IMR-90 (cell line): ENCODE results near the gene ITFG2. TPM values are rescaled to one million over a fixed set of nuclear protein-coding genes. Genes with fewer than 3 reads are reported as not detected.
"Not testable (repeated sequence)": the region's sequence is repeated elsewhere in the genome, so short reads cannot be mapped to it uniquely, and the experiment has no call there.

ENCODE experiments used
- ATAC-seq: fragments of 200-7000 bp; cut with Tn5 transposase; 2 replicates; pipeline ENCODE4 v1.9.1; 2020; ENCODE audit warnings: low read depth, mild to moderate bottlenecking, moderate library complexity
- BruUV-seq: library from RNA; stranded (reverse); fragments of 400-500 nt; replicated peaks from 2 replicates; lab custom pipeline; 2021; lab: Mats Ljungman, UMichigan
- CTCF ChIA-PET: fragments of 300-600 bp; formaldehyde crosslinking; extraction: SDS; loops from one replicate; lab custom pipeline; 2021; ENCODE audit warnings: antibody characterized with exemption; lab: Yijun Ruan, JAX
- POLR2A ChIA-PET: fragments of 300-600 bp; sonication (Branson Sonifier 250); formaldehyde crosslinking; loops from one replicate; lab custom pipeline; 2022; ENCODE audit warnings: antibody characterized with exemption; ENCODE audit not compliant: unreplicated experiment; lab: Charles Lee
- DNase-seq: peaks from one replicate; pipeline ENCODE4 v3.0.0; 2013
- H2AFZ ChIP-seq: replicated peaks from 2 replicates; pipeline ENCODE3; 2013; ENCODE audit warnings: low read length, mild to moderate bottlenecking; ENCODE audit not compliant: poor library complexity
- H2AK5ac ChIP-seq: 2 replicates; pipeline ENCODE4 v1.6.1; 2013; ENCODE audit warnings: low read depth, low read length, inconsistent platforms
- H2AK9ac ChIP-seq: replicated peaks from 2 replicates; pipeline ENCODE3; 2013; ENCODE audit warnings: mild to moderate bottlenecking, low read depth, low read length, moderate library complexity; ENCODE audit not compliant: poor library complexity
- H2BK120ac ChIP-seq: 2 replicates; pipeline ENCODE4 v1.6.1; 2013; ENCODE audit warnings: low read depth, low read length, inconsistent platforms
- H2BK15ac ChIP-seq: 3 replicates; pipeline ENCODE4 v1.6.1; 2013; ENCODE audit warnings: low read depth, low read length, inconsistent platforms
- H2BK20ac ChIP-seq: 2 replicates; pipeline ENCODE4 v1.6.1; 2013; ENCODE audit warnings: low read depth, mild to moderate bottlenecking, inconsistent platforms, low read length, moderate library complexity
- H2BK5ac ChIP-seq: 2 replicates; pipeline ENCODE4 v1.6.1; 2013; ENCODE audit warnings: mild to moderate bottlenecking, low read depth, low read length, inconsistent platforms; ENCODE audit not compliant: poor library complexity, severe bottlenecking
- H3K14ac ChIP-seq: replicated peaks from 2 replicates; pipeline ENCODE4 v1.6.1; 2013; ENCODE audit warnings: low read depth, low read length, inconsistent platforms
- H3K18ac ChIP-seq: 2 replicates; pipeline ENCODE4 v1.6.1; 2013; ENCODE audit warnings: low read depth, low read length, control low read depth
- H3K23ac ChIP-seq: 2 replicates; pipeline ENCODE4 v1.6.1; 2013; ENCODE audit warnings: low read depth, low read length, inconsistent platforms
- H3K27ac ChIP-seq: 2 replicates; pipeline ENCODE4 v1.5.1; 2013; ENCODE audit warnings: mild to moderate bottlenecking, control low read depth, low read length; ENCODE audit not compliant: insufficient read depth
- H3K27me3 ChIP-seq: 2 replicates; pipeline ENCODE4 v1.6.1; 2013; ENCODE audit warnings: low read length; ENCODE audit not compliant: control insufficient read depth, insufficient read depth
- H3K36me3 ChIP-seq: 2 replicates; pipeline ENCODE4 v1.6.1; 2013; ENCODE audit warnings: low read length, mixed read lengths; ENCODE audit not compliant: control insufficient read depth, insufficient read depth
- H3K4ac ChIP-seq: 2 replicates; pipeline ENCODE4 v1.6.1; 2013; ENCODE audit warnings: low read depth, low read length, inconsistent platforms
- H3K4me1 ChIP-seq: 2 replicates; pipeline ENCODE4 v1.6.1; 2013; ENCODE audit warnings: low read length, mixed read lengths; ENCODE audit not compliant: control insufficient read depth, insufficient read depth
- H3K4me2 ChIP-seq: 2 replicates; pipeline ENCODE4 v1.6.1; 2013; ENCODE audit warnings: low read depth, mild to moderate bottlenecking, control low read depth, low read length, moderate library complexity
- H3K4me3 ChIP-seq: 2 replicates; pipeline ENCODE4 v1.5.1; 2013; ENCODE audit warnings: low read depth, mild to moderate bottlenecking, control low read depth, low read length, moderate library complexity; ENCODE audit not compliant: insufficient read depth
- H3K56ac ChIP-seq: 2 replicates; pipeline ENCODE4 v1.6.1; 2013; ENCODE audit warnings: low read length, inconsistent platforms; ENCODE audit not compliant: insufficient read depth; ENCODE audit errors: extremely low read depth
- H3K79me1 ChIP-seq, 2 experiments: 2 replicates each; pipeline ENCODE4 v1.6.1; 2013; ENCODE audit warnings: low read length in 2 of 2, inconsistent platforms in 1 of 2, low read depth in 1 of 2
- H3K9ac ChIP-seq: 2 replicates; pipeline ENCODE4 v1.6.1; 2013; ENCODE audit warnings: low read depth, low read length, control low read depth
- H3K9me1 ChIP-seq: 2 replicates; pipeline ENCODE4 v1.6.1; 2013; ENCODE audit warnings: low read length, inconsistent platforms; ENCODE audit not compliant: insufficient read depth
- H3K9me3 ChIP-seq: 2 replicates; pipeline ENCODE4 v1.6.1; 2013; ENCODE audit warnings: low read length; ENCODE audit not compliant: control insufficient read depth, insufficient read depth
- H4K20me1 ChIP-seq: 2 replicates; pipeline ENCODE4 v1.6.1; 2013; ENCODE audit warnings: low read length, inconsistent platforms; ENCODE audit not compliant: insufficient read depth
- H4K5ac ChIP-seq: 2 replicates; pipeline ENCODE4 v1.6.1; 2013; ENCODE audit warnings: mild to moderate bottlenecking, low read depth, low read length, control low read depth
- H4K8ac ChIP-seq, 2 experiments: 2 replicates each; pipeline ENCODE4 v1.6.1; 2013; ENCODE audit warnings: low read depth in 2 of 2, low read length in 2 of 2, control low read depth in 1 of 2, inconsistent platforms in 1 of 2
- H4K91ac ChIP-seq: 2 replicates; pipeline ENCODE4 v1.6.1; 2013; ENCODE audit warnings: low read depth, low read length, inconsistent platforms; ENCODE audit not compliant: insufficient read depth
- SMC3 ChIP-seq: fragments of 150-350 bp; IDR thresholded peaks from 2 replicates; pipeline ENCODE4 v1.6.1; 2016; ENCODE audit warnings: low read depth, mild to moderate bottlenecking, antibody characterized with exemption, low read length, moderate library complexity
- WGBS, 2 experiments: methylation state at CpG; one replicate each; pipeline versions ENCODE4 v1.1.5 to v1.1.7; 2013; ENCODE audit warnings: missing lambda C conversion rate in 2 of 2; ENCODE audit not compliant: insufficient read length in 1 of 2; ENCODE audit errors: extremely low coverage in 2 of 2; 5-methylcytosine and 5-hydroxymethylcytosine counted together
- dilution Hi-C: fragments of 300-500 bp; cut with HindIII; formaldehyde crosslinking; loops from one replicate; pipeline ENCODE4 v1.14.3; 2018; ENCODE audit warnings: low sequenced_read_pairs; ENCODE audit not compliant: unreplicated experiment
- in situ Hi-C: fragments of 300-500 bp; cut with MboI; formaldehyde crosslinking; loops from 3 replicates; pipeline ENCODE4 v1.14.3; 2019; ENCODE audit warnings: low sequenced_read_pairs, inconsistent platforms, mixed read lengths
- intact Hi-C: fragments of 100-400 bp; cut with micrococcal nuclease; formaldehyde crosslinking; loops from 2 replicates; pipeline ENCODE4 v1.10.0; 2022
- polyA plus RNA-seq, 3 experiments: library from polyadenylated mRNA; depleted of rRNA; stranded (reverse); fragments of >200 nt; gene quantifications; 2 replicates each; pipeline ENCODE4 v1.2.3, GENCODE V29; 2012; ENCODE audit warnings: low replicate concordance in 1 of 3
- total RNA-seq: library from RNA; depleted of rRNA; stranded (reverse); fragments of >200 nt; gene quantifications from 2 replicates; pipeline ENCODE4 v1.2.3, GENCODE V29; 2012

The ITFG2 gene
- total and polyA plus RNA-seq, 2 of the 4 experiments (the other 2 are of a cell fraction), result 20.3 to 25.5 TPM

DNA sequence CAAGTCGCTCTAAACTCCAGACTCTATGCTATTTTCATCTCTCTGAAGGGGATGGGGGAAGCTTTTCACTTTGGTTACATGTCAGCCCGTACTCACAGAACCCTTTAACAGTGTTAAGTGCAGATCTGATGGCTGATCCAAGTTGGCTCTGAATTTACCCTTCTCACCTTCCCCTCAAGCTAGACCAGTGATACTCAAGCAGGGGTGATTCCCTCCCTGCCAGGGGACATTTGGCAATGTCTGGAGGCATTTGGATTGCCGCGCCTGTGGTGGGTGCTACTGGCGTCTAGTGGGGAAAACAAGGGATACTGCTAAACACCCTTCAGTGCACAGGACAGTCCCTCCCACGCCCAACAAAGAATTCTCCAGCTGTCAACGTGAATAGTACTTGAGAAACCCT is 50.4 kb downstream of the ITFG2 start:
- Histone ChIP-seq H4K91ac (no peak overlapping the region), H3K9me3 (no peaks in the 10 kb centered on the region), H3K4ac (no peak overlapping the region), H3K4me2 (no peak overlapping the region), H3K14ac (no peak overlapping the region), H3K4me3 (no peak overlapping the region), H3K18ac (no peak overlapping the region), H2BK15ac (no peak overlapping the region), H2AK9ac (no peak overlapping the region), H3K79me1 (peaks cover 0 to 15% of the 10 kb centered on the region in 2 experiments; a peak in 3 of 4 replicates), H3K27me3 (no peaks in the 10 kb centered on the region), H4K8ac (no peak overlapping the region), H3K9me1 (peaks cover under 1% of the 10 kb centered on the region; the same call in 1 of the 2 replicates), H2AFZ (no peak overlapping the region), H2AK5ac (no peak overlapping the region), H3K4me1 (no peaks in the 10 kb centered on the region), H2BK120ac (no peak overlapping the region), H4K20me1 (no peaks in the 10 kb centered on the region), H2BK20ac (no peak overlapping the region), H3K36me3 (peaks cover 29% of the 10 kb centered on the region), H4K5ac (no peak overlapping the region), H2BK5ac (no peak overlapping the region), H3K27ac (no peak overlapping the region), H3K9ac (no peak overlapping the region), H3K56ac (no peak overlapping the region), H3K23ac (no peak overlapping the region)
- in situ Hi-C loops, result no loop called here
- CTCF ChIA-PET, result interaction anchor here (1.6 kb wide), 1 partner anchor 9 kb away, joined by 6 read pairs; no protein-coding TSS in a partner anchor
- no TSS peak for BruUV-seq
- TF ChIP-seq SMC3, result no peak
- POLR2A ChIA-PET, result no interaction called here
- DNase-seq, result no peak
- ATAC-seq, result no peak
- 97% methylated on average over 3 of the region's 7 CpGs; no CpG with 5 or more reads in 1 of the 2 experiments for WGBS, 2 experiments
- intact Hi-C loops, result no loop called here
- dilution Hi-C loops, result no loop called here

GRCh38 chr12:2863402-2863801 is 50.9 kb downstream of the ITFG2 start:
- H3K14ac ChIP-seq, H2AK9ac ChIP-seq, H2BK15ac ChIP-seq, H3K9ac ChIP-seq, H3K56ac ChIP-seq, in situ Hi-C loops, H3K4ac ChIP-seq, H3K9me3 ChIP-seq, H4K8ac ChIP-seq, H2BK5ac ChIP-seq, H3K23ac ChIP-seq, ATAC-seq, H3K4me1 ChIP-seq, H3K18ac ChIP-seq, H3K27me3 ChIP-seq, H2BK120ac ChIP-seq, H3K4me2 ChIP-seq, dilution Hi-C loops, H3K9me1 ChIP-seq, H2BK20ac ChIP-seq, H2AK5ac ChIP-seq, H4K20me1 ChIP-seq, H3K4me3 ChIP-seq, H3K27ac ChIP-seq, POLR2A ChIA-PET, H2AFZ ChIP-seq, H4K91ac ChIP-seq, intact Hi-C loops, H4K5ac ChIP-seq, DNase-seq, BruUV-seq: not testable (repeated sequence)
- Histone ChIP-seq H3K79me1 (peaks cover under 1 to 20% of the 10 kb centered on the region in 2 experiments; a peak in 3 of 4 replicates), H3K36me3 (peaks cover 26% of the 10 kb centered on the region)
- whole genome bisulfite sequencing, 2 experiments, result 100% methylated on average over 2 of the region's 7 CpGs; no CpG with 5 or more reads in 1 of the 2 experiments
- CTCF ChIA-PET, result interaction anchor here (1.6 kb wide), 1 partner anchor 10 kb away, joined by 6 read pairs; no protein-coding TSS in a partner anchor
